Stomach (tissue), 4 donors: ENCODE results near the gene RALGAPB.

Experiments used
- POLR2A ChIP-seq, 4 donors: fragments of 450-650 bp; IDR thresholded peaks; one replicate each; pipeline ENCODE4 v1.6.1; 2016; ENCODE audit warnings: antibody characterized with exemption in 4 of 4, control low read depth in 2 of 4, mild to moderate bottlenecking in 1 of 4, moderate library complexity in 1 of 4
- TF ChIP-seq, protein P1 (sequence below), 7 experiments: fragments of 450-650 bp in 4 of 7; fragments of 200-600 bp in 3 of 7; sonication (generic) in 3 of 7; IDR thresholded peaks; one replicate each; pipeline ENCODE4 v1.5.1; 2016 to 2019; ENCODE audit warnings: antibody characterized with exemption in 7 of 7, control low read depth in 2 of 7, mild to moderate bottlenecking in 1 of 7

DNA sequence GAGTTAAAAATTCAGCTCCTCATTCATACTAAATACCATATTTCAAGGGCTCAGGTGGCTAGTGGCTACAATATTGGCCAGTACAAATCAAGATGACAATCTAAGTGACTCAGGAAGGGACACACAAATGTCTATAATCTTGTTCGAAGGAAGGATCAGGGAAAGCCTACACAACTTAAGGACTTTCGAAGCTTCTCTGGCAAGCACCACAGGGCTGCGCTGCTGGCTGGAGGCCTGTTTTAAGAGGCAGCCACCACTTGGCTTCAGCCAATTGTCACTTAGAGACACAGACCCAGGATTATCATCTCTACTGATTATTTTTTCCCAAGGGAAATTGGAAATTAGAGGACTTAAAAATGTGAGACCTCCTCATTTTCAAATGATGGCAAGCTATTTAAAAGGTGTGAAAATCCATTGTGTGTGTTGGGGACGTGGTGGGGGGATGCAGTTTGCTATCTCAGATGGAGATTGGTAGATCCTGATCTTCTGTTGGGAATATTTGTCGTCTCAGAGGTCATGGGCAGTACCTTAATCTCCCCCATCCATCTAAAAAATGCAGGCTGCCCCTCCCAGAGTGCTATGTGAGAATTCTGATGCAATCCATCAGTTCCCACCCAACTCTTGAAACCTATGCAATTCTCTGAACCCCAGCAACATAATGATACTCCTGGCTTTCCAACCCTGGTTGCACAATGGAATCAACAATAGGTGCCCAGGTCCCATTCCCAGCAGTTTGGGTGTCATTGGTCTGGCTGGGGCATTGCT lies 140.3 kb downstream of the RALGAPB start:
- TF ChIP-seq, protein P1, sequence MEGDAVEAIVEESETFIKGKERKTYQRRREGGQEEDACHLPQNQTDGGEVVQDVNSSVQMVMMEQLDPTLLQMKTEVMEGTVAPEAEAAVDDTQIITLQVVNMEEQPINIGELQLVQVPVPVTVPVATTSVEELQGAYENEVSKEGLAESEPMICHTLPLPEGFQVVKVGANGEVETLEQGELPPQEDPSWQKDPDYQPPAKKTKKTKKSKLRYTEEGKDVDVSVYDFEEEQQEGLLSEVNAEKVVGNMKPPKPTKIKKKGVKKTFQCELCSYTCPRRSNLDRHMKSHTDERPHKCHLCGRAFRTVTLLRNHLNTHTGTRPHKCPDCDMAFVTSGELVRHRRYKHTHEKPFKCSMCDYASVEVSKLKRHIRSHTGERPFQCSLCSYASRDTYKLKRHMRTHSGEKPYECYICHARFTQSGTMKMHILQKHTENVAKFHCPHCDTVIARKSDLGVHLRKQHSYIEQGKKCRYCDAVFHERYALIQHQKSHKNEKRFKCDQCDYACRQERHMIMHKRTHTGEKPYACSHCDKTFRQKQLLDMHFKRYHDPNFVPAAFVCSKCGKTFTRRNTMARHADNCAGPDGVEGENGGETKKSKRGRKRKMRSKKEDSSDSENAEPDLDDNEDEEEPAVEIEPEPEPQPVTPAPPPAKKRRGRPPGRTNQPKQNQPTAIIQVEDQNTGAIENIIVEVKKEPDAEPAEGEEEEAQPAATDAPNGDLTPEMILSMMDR (IDR thresholded peaks at IDR 0.05), result no peak
- no peak for TF ChIP-seq POLR2A (IDR thresholded peaks at IDR 0.05)
